Thyroid gland (tissue), 4 donors: ENCODE data around the gene SETDB2. TPM values are rescaled to one million over a fixed set of nuclear protein-coding genes. Genes with fewer than 3 reads are reported as not detected.

Experiments used
- DNase-seq, 2 donors: peaks; one replicate each; pipeline ENCODE4 v3.0.0-alpha.2; 2019
- H3K27ac ChIP-seq, 3 donors: fragments of 200-600 bp; sonication (generic); 1 replicate in 2 of 3; 2 replicates in 1 of 3; pipeline ENCODE4 v1.5.1; 2016 to 2019; ENCODE audit warnings: mild to moderate bottlenecking in 1 of 3, moderate library complexity in 1 of 3
- H3K27me3 ChIP-seq: fragments of 200-600 bp; sonication (generic); one replicate; pipeline ENCODE4 v1.5.1; 2019
- H3K36me3 ChIP-seq, 2 donors: fragments of 200-600 bp; sonication (generic); one replicate each; pipeline ENCODE4 v1.5.1; 2016 to 2019
- H3K4me1 ChIP-seq, 2 donors: fragments of 200-600 bp; sonication (generic); one replicate each; pipeline ENCODE4 v1.5.1; 2017 to 2019
- H3K4me3 ChIP-seq, 3 donors: fragments of 200-600 bp; sonication (generic); replicated peaks in 1 of 3; 1 replicate in 2 of 3; 2 replicates in 1 of 3; pipeline ENCODE4 v1.5.1; 2016; ENCODE audit warnings: mild to moderate bottlenecking in 1 of 3
- H3K9me3 ChIP-seq: fragments of 200-600 bp; sonication (generic); one replicate; pipeline ENCODE4 v1.5.1; 2017
- CTCF ChIP-seq, 6 experiments: fragments of 200-600 bp in 3 of 6; fragments of 450-650 bp in 3 of 6; sonication (generic) in 3 of 6; IDR thresholded peaks; one replicate each; pipeline ENCODE4 v1.5.1; 2016 to 2019; ENCODE audit warnings: antibody characterized with exemption in 6 of 6, mild to moderate bottlenecking in 2 of 6, inconsistent platforms in 1 of 6, moderate library complexity in 1 of 6
- POLR2A ChIP-seq, 2 donors: fragments of 450-650 bp; IDR thresholded peaks; one replicate each; pipeline ENCODE4 v1.6.1; 2017; ENCODE audit warnings: antibody characterized with exemption in 2 of 2, mild to moderate bottlenecking in 2 of 2, moderate library complexity in 1 of 2
- WGBS, 2 donors: methylation state at CpG; one replicate each; pipeline ENCODE4 v1.1.5; 2017; 5-methylcytosine and 5-hydroxymethylcytosine counted together
- intact Hi-C: fragments of 100-400 bp; cut with DNase I; formaldehyde crosslinking; loops from one replicate; pipeline ENCODE4 v1.15.1; 2023
- total RNA-seq, 4 donors: library from RNA; depleted of rRNA; stranded (reverse); fragments of >200 nt; gene quantifications; one replicate each; pipeline ENCODE4 v1.2.3, GENCODE V29; 2016

SETDB2 gene
- total RNA-seq, 4 donors from 2014 or later = 17.9 to 27.4 (median 22.1) TPM

- Histone ChIP-seq H3K27me3 (no peaks in the 10 kb centered on the region), H3K4me3 (no peak overlapping the region), H3K27ac (no peak overlapping the region), H3K36me3 (peaks cover 11 to 20% of the 10 kb centered on the region in 2 donors), H3K9me3 (no peaks in the 10 kb centered on the region), H3K4me1 (no peaks in the 10 kb centered on the region)
- 79 to 90% methylated on average over 1 of the region's 1 CpG for WGBS, 2 donors
- TF ChIP-seq CTCF (IDR thresholded peaks at IDR 0.05) (no peak), POLR2A (IDR thresholded peaks at IDR 0.05) (no peak)
- intact Hi-C loops = no loop called here
- no peak for DNase-seq
Measured at GRCh38 chr13:49464085-49464484, 20.0 kb downstream of the SETDB2 start.

GRCh38 chr13:49464621-49465325 lies 20.7 kb downstream of the SETDB2 start:
- DNase-seq = no peak
- no peaks in the 10 kb centered on the region for H3K27me3 ChIP-seq
- H3K4me3 ChIP-seq = no peak overlapping the region
- no peaks in the 10 kb centered on the region for H3K9me3 ChIP-seq
- peaks cover 11 to 20% of the 10 kb centered on the region in 2 donors for H3K36me3 ChIP-seq
- WGBS, 2 donors = 74 to 93% methylated on average over 4 of the region's 4 CpGs
- H3K4me1 ChIP-seq = no peaks in the 10 kb centered on the region
- no peak for TF ChIP-seq CTCF (IDR thresholded peaks at IDR 0.05)
- TF ChIP-seq POLR2A (IDR thresholded peaks at IDR 0.05) = no peak
- H3K27ac ChIP-seq = peak overlapping the region in 1 of 3 donors; percentile 18
- intact Hi-C loops = no loop called here

GRCh38 chr13:49466292-49466838 lies 22.3 kb downstream of the SETDB2 start:
- Histone ChIP-seq H3K4me3 (no peak overlapping the region), H3K4me1 (no peaks in the 10 kb centered on the region), H3K9me3 (no peaks in the 10 kb centered on the region), H3K36me3 (peaks cover 11 to 20% of the 10 kb centered on the region in 2 donors), H3K27ac (no peak overlapping the region), H3K27me3 (no peaks in the 10 kb centered on the region)
- WGBS, 2 donors = 68 to 86% methylated on average over 5 of the region's 5 CpGs
- TF ChIP-seq POLR2A (IDR thresholded peaks at IDR 0.05) (no peak), CTCF (IDR thresholded peaks at IDR 0.05) (no peak)
- intact Hi-C loops = no loop called here
- no peak for DNase-seq

GRCh38 chr13:49472186-49472585 lies 28.1 kb downstream of the SETDB2 start:
- no peaks in the 10 kb centered on the region for H3K9me3 ChIP-seq
- H3K4me3 ChIP-seq = no peak overlapping the region
- H3K27me3 ChIP-seq = no peaks in the 10 kb centered on the region
- DNase-seq = no peak
- TF ChIP-seq POLR2A (IDR thresholded peaks at IDR 0.05) = no peak
- no peak for TF ChIP-seq CTCF (IDR thresholded peaks at IDR 0.05)
- H3K36me3 ChIP-seq = peaks cover 6 to 13% of the 10 kb centered on the region in 2 donors
- H3K27ac ChIP-seq = no peak overlapping the region
- 64 to 84% methylated on average over 1 of the region's 1 CpG for WGBS, 2 donors
- H3K4me1 ChIP-seq = no peaks in the 10 kb centered on the region
- intact Hi-C loops = no loop called here

- DNase-seq = no peak
- Histone ChIP-seq H3K4me1 (no peaks in the 10 kb centered on the region), H3K36me3 (peaks cover 29% of the 10 kb centered on the region in 2 donors), H3K27ac (no peak overlapping the region), H3K9me3 (no peaks in the 10 kb centered on the region), H3K27me3 (no peaks in the 10 kb centered on the region), H3K4me3 (no peak overlapping the region)
- intact Hi-C loops = no loop called here
- WGBS, 2 donors = 93 to 95% methylated on average over 7 of the region's 7 CpGs
- no peak for TF ChIP-seq POLR2A (IDR thresholded peaks at IDR 0.05)
- TF ChIP-seq CTCF (IDR thresholded peaks at IDR 0.05) = no peak
Measured at GRCh38 chr13:49476529-49476928, 32.5 kb downstream of the SETDB2 start.
